ENCODE data around the gene LRFN2. TPM values are rescaled to one million over a fixed set of nuclear protein-coding genes. Genes with fewer than 3 reads are reported as not detected.

The LRFN2 gene
- total RNA-seq, 1 donor from 2014 or later: not detected

DNA sequence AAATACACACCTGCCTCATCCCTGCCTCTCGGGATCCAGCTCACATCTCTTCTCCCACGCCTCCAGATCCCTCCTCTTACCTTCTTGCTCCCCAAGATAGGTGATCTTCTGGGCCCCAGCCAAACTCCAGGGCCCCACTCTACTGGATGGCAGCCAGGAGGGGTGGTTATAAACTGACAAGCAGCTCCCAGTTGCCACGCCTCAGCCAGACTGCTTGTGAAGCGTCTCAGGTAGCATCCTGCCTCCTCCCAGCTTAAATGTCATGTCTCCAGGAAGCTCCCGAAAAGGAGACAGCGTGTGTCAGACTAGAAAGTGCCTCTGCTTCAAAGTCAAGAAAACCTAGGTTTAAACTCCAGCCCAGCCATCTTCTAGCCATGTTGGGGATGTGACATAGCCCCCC lies 114.1 kb downstream of the LRFN2 start:
- TF ChIP-seq, protein P1, sequence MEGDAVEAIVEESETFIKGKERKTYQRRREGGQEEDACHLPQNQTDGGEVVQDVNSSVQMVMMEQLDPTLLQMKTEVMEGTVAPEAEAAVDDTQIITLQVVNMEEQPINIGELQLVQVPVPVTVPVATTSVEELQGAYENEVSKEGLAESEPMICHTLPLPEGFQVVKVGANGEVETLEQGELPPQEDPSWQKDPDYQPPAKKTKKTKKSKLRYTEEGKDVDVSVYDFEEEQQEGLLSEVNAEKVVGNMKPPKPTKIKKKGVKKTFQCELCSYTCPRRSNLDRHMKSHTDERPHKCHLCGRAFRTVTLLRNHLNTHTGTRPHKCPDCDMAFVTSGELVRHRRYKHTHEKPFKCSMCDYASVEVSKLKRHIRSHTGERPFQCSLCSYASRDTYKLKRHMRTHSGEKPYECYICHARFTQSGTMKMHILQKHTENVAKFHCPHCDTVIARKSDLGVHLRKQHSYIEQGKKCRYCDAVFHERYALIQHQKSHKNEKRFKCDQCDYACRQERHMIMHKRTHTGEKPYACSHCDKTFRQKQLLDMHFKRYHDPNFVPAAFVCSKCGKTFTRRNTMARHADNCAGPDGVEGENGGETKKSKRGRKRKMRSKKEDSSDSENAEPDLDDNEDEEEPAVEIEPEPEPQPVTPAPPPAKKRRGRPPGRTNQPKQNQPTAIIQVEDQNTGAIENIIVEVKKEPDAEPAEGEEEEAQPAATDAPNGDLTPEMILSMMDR (IDR thresholded peaks at IDR 0.05): no peak
- no peak for DNase-seq (ENCODE audit: low spot score in 2 of 2)
- no peak overlapping the region for H3K27ac ChIP-seq

DNA sequence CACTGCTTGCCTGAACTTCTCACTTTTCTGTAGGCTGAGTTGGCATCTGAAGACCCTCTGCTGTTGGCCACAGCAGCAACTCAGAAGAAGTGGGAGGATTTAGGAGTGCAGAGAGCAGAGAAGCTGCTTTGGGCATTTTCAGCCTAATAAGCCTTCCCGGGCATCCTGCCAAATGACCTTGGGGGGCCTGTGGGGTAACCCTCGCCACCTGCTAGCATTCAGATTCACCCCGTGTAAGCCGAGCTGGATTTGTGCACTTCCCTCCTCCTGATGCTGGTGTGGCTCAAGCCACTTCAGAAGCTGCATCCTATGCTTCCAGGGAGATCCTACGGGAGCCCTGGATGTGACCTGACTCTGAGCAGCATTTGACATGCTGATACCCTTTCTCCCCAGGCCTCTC lies 114.8 kb downstream of the LRFN2 start:
- intact Hi-C loops (cut with DNase I): no loop called here
- no peak for DNase-seq (ENCODE audit: low spot score in 2 of 2)
- H3K36me3 ChIP-seq: no peaks in the 10 kb centered on the region
- H3K4me1 ChIP-seq: no peaks in the 10 kb centered on the region
- no peaks in the 10 kb centered on the region for H3K9me3 ChIP-seq
- H3K4me3 ChIP-seq: no peak overlapping the region
- TF ChIP-seq, protein P1 (IDR thresholded peaks at IDR 0.05): no peak
- H3K27ac ChIP-seq: no peak overlapping the region
- no peaks in the 10 kb centered on the region for H3K27me3 ChIP-seq

More for the DNA sequence above, 114.1 kb downstream of the LRFN2 start:
- Histone ChIP-seq H3K27me3 (no peaks in the 10 kb centered on the region), H3K4me1 (no peaks in the 10 kb centered on the region), H3K36me3 (no peaks in the 10 kb centered on the region), H3K9me3 (no peaks in the 10 kb centered on the region), H3K4me3 (no peak overlapping the region)
- intact Hi-C loops (cut with DNase I): no loop called here

DNA sequence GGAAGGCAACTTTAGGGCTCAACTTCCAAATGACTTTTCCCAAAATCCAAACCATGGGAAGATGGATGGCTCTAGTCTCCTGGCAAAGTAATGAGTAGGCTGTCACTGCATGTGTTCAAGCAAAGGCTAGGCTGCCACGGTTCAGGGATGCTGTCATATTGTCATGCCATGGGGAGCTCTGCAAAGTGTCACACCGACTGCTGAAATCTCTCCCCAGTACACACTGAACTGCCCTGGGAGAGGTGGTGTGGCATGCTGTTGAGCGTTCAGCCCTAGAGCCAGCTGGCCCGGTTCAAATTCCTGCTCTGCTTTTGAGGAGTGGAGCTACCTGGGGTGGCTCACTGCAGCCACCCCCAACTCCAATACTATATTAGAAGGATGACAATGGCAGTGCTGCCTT lies 115.9 kb downstream of the LRFN2 start:
- no peak for DNase-seq (ENCODE audit: low spot score in 2 of 2)

DNA sequence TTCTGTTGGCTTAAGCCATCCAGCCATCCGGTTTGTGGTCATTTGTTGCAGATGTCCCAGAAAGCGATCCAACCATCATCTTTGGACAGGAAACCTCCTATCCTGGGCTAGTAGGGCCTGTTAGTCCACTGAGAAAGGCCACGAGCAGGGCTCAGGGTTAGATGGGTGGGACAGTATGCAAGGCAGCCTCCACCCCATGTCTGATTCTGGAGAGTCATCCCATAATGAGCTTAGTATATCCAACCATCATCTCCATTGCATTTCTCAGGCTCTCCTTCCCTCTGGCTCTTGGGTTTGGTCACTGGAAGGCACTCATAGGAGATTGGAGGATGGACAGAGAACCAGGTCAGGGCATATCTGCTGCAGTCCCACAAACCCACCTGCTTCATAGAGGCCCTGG lies 117.8 kb downstream of the LRFN2 start:
- Histone ChIP-seq H3K9me3 (no peaks in the 10 kb centered on the region), H3K36me3 (no peaks in the 10 kb centered on the region), H3K27me3 (no peaks in the 10 kb centered on the region), H3K27ac (no peak overlapping the region), H3K4me1 (no peaks in the 10 kb centered on the region), H3K4me3 (no peak overlapping the region)
- TF ChIP-seq, protein P1 (IDR thresholded peaks at IDR 0.05): no peak
- DNase-seq (ENCODE audit: low spot score in 2 of 2): no peak
- intact Hi-C loops (cut with DNase I): no loop called here

More for the DNA sequence above, 115.9 kb downstream of the LRFN2 start:
- TF ChIP-seq, protein P1 (IDR thresholded peaks at IDR 0.05): no peak
- no peaks in the 10 kb centered on the region for H3K27me3 ChIP-seq
- intact Hi-C loops (cut with DNase I): no loop called here
- H3K9me3 ChIP-seq: no peaks in the 10 kb centered on the region
- H3K36me3 ChIP-seq: no peaks in the 10 kb centered on the region
- H3K27ac ChIP-seq: no peak overlapping the region
- no peaks in the 10 kb centered on the region for H3K4me1 ChIP-seq
- H3K4me3 ChIP-seq: no peak overlapping the region

DNA sequence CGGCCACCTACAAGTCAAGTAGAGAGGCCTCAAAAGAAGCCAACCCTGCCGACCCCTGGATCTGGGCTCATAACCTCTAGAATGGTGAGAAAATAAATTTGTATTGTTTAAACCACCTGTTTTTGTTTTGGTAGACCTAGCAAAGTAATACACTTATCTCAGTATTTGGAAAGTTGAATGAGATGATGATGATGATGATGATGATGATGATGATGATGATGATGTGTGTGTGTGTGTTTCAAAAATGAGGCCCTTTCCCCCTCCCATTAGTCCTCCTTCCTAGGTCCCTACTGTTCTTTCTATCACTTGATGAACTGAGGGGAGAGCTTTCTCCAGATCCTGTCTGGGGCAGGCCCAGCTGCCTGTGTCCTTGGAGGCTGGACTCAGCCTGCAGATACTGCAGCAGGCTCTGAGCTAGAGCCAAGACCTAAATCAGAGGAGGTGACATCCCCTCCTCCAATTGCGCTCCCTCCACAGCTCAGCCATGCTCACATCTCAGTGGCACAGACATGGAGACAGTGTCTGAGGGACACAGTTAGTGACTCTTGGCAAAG lies 120.1 kb downstream of the LRFN2 start:
- no peak for DNase-seq (ENCODE audit: low spot score in 2 of 2)
- Histone ChIP-seq H3K9me3 (no peaks in the 10 kb centered on the region), H3K4me3 (no peak overlapping the region), H3K36me3 (no peaks in the 10 kb centered on the region), H3K27ac (no peak overlapping the region), H3K4me1 (no peaks in the 10 kb centered on the region), H3K27me3 (no peaks in the 10 kb centered on the region)
- TF ChIP-seq, protein P1 (IDR thresholded peaks at IDR 0.05): no peak
- intact Hi-C loops (cut with DNase I): no loop called here

DNA sequence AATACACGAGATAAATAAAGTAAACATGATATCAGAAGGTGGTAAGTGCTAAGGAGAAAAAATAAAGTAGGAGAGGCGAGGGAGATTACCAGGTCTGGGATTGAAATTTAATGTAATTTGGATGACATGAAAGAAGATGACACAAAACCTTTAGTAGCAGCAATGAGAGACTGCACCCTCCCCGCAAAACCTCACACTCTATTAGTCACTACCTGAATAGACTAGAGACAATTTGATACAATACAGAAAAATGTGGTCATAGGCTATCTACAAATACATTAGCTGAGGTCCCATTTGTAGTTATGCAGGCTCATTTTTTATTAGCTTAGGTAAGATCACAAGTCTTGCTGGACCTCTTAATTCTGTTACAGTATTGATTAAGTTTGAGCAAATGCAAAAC lies 125.5 kb downstream of the LRFN2 start:
- no peaks in the 10 kb centered on the region for H3K4me1 ChIP-seq
- no peaks in the 10 kb centered on the region for H3K27me3 ChIP-seq
- no peaks in the 10 kb centered on the region for H3K36me3 ChIP-seq
- no peaks in the 10 kb centered on the region for H3K9me3 ChIP-seq
- no peak for DNase-seq (ENCODE audit: low spot score in 2 of 2)
- no peak overlapping the region for H3K4me3 ChIP-seq
- intact Hi-C loops (cut with DNase I): no loop called here
- no peak overlapping the region for H3K27ac ChIP-seq
- TF ChIP-seq, protein P1 (IDR thresholded peaks at IDR 0.05): no peak

All from ascending aorta (tissue), 2 donors.